Lower leg skin (tissue), 4 donors: ENCODE results near the gene PIK3AP1. TPM values are rescaled to one million over a fixed set of nuclear protein-coding genes. Genes with fewer than 3 reads are reported as not detected.

Experiments
- DNase-seq, 2 donors: peaks; one replicate each; pipeline ENCODE4 v3.0.0-alpha.2; 2019; ENCODE audit warnings: low spot score in 2 of 2
- H3K4me3 ChIP-seq: fragments of 200-600 bp; sonication (generic); 2 replicates; pipeline ENCODE4 v1.5.1; 2017; ENCODE audit warnings: mild to moderate bottlenecking, low read depth; ENCODE audit not compliant: poor library complexity, severe bottlenecking
- CTCF ChIP-seq, 3 donors: fragments of 450-650 bp; IDR thresholded peaks; one replicate each; pipeline ENCODE4 v1.5.1; 2016; ENCODE audit warnings: antibody characterized with exemption in 3 of 3, mild to moderate bottlenecking in 3 of 3, moderate library complexity in 2 of 3
- POLR2A ChIP-seq, 2 donors: fragments of 450-650 bp; IDR thresholded peaks; one replicate each; pipeline ENCODE4 v1.6.1; 2016 to 2017; ENCODE audit warnings: antibody characterized with exemption in 2 of 2, mild to moderate bottlenecking in 1 of 2, moderate library complexity in 1 of 2
- WGBS, 2 donors: methylation state at CpG; one replicate each; pipeline ENCODE4 v1.1.5; 2018; 5-methylcytosine and 5-hydroxymethylcytosine counted together
- intact Hi-C: fragments of 100-400 bp; cut with DNase I; formaldehyde crosslinking; loops from one replicate; pipeline ENCODE4 v1.15.0; 2023; ENCODE audit warnings: low total_unique reads
- total RNA-seq, 4 donors: library from RNA; depleted of rRNA; stranded (reverse); fragments of >200 nt; gene quantifications; one replicate each; pipeline ENCODE4 v1.1.0, GENCODE V29; 2016

Gene PIK3AP1
- total RNA-seq, 4 donors from 2014 or later = 2.2 to 5.4 (median 3.5) TPM

- no peak for TF ChIP-seq CTCF (IDR thresholded peaks at IDR 0.05)
- TF ChIP-seq POLR2A (IDR thresholded peaks at IDR 0.05) = no peak
- no peak for DNase-seq
- no peak overlapping the region for H3K4me3 ChIP-seq
- intact Hi-C loops = no loop called here
- 87 to 93% methylated on average over 7 of the region's 7 CpGs for WGBS, 2 donors
These were observed 11.3 kb downstream of the PIK3AP1 start for GRCh38 chr10:96708996-96709395.

GRCh38 chr10:96708456-96708855, 11.9 kb downstream of the PIK3AP1 start:
- H3K4me3 ChIP-seq = no peak overlapping the region
- TF ChIP-seq CTCF (IDR thresholded peaks at IDR 0.05) (no peak), POLR2A (IDR thresholded peaks at IDR 0.05) (no peak)
- intact Hi-C loops = no loop called here
- no peak for DNase-seq
- WGBS, 2 donors = 71 to 74% methylated on average over 7 of the region's 7 CpGs

- no peak for DNase-seq
- intact Hi-C loops = no loop called here
- WGBS, 2 donors = 88 to 89% methylated on average over 1 of the region's 1 CpG
- TF ChIP-seq POLR2A (IDR thresholded peaks at IDR 0.05) (no peak), CTCF (IDR thresholded peaks at IDR 0.05) (no peak)
- no peak overlapping the region for H3K4me3 ChIP-seq
These were observed 13.9 kb downstream of the PIK3AP1 start for GRCh38 chr10:96706331-96706853.

- intact Hi-C loops = no loop called here
- TF ChIP-seq CTCF (IDR thresholded peaks at IDR 0.05) (no peak), POLR2A (IDR thresholded peaks at IDR 0.05) (no peak)
- no peak for DNase-seq
- no peak overlapping the region for H3K4me3 ChIP-seq
- WGBS, 2 donors = 44 to 65% methylated on average over 1 of the region's 1 CpG
These were observed 15.2 kb downstream of the PIK3AP1 start for GRCh38 chr10:96705134-96705533.

GRCh38 chr10:96704563-96704962, 15.8 kb downstream of the PIK3AP1 start:
- 89 to 93% methylated on average over 4 of the region's 4 CpGs for WGBS, 2 donors
- intact Hi-C loops = no loop called here
- H3K4me3 ChIP-seq = no peak overlapping the region
- TF ChIP-seq CTCF (IDR thresholded peaks at IDR 0.05) = no peak
- no peak for TF ChIP-seq POLR2A (IDR thresholded peaks at IDR 0.05)
- DNase-seq = no peak

GRCh38 chr10:96703358-96703757, 17.0 kb downstream of the PIK3AP1 start:
- no peak for TF ChIP-seq CTCF (IDR thresholded peaks at IDR 0.05)
- TF ChIP-seq POLR2A (IDR thresholded peaks at IDR 0.05) = no peak
- DNase-seq = no peak
- 56 to 62% methylated on average over 4 of the region's 4 CpGs for WGBS, 2 donors
- intact Hi-C loops = no loop called here
- no peak overlapping the region for H3K4me3 ChIP-seq
